NCI-H345 treated with DMSO at 0.1 percent for 48 hours (cell line): ENCODE data around the gene CAMK4.

Experiments used
- DNase-seq: peaks from one replicate; lab custom pipeline; 2025; ENCODE audit not compliant: unreplicated experiment; lab: John Stamatoyannopoulos, UW

The CAMK4 gene

GRCh38 chr5:111422245-111422644 is 198.1 kb downstream of the CAMK4 start:
- DNase-seq: no peak

DNA sequence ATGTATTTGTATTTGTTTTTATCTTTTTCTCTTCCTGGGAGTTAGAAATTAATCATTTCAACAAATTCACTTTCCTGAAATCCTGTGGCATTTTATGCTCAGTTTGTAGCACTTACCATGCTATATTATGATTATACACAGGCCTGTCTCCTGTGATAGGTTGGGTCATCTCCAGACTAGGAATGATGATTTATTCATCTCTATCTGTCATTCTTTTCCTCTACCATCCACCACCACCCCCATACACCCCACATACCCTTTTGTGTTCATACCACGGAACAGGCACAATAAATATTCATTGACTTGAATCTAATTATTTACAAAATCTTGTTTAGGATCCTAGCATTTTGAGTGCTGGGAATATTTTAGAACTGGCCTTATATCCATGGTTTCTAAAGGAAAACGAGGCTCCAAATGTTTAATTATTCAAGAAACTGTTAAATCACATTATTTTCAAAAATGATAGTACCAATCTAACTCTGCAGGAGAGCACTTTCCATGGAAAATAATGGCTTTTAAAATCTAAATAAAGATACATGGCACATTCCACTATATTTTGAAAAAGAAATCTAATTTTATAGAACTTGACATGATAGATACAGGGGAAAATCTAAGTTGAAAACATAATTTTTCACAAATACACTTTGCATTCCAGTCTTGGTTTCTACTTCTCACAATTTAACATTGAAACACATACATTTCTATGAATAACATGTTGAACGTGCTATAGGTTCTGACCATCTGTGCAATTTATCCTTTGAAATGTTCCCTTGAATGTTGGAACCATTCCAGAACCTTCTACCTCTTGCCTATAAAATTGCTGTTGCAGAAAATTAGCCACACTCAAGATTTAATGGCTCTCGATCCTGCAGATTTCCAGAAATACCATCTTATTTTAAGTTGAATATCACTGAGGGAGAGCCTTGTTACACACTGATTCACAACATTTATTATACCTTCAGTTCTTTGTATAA is 198.8 kb downstream of the CAMK4 start:
- DNase-seq: no peak

DNA sequence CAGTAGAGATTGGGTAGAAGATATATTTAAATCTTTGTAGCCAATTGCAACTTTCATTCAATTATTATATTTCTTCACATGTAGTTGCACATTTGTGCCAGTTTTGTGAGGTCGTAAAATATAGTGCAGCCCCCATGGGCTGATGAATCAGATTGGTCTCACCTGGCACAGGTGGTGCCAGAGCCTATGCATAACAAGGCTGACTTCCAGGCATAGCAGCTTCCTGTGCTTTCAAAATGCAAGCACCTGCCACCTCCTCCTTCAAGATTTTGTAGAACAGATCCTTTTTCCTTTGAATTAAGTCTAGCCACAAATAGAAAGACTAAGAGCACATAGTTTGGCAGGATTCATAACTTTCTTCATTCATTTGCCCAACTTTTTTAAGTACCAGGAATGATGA is 201.0 kb downstream of the CAMK4 start:
- DNase-seq: no peak

- no peak for DNase-seq
Observed at GRCh38 chr5:111427762-111428161, 203.6 kb downstream of the CAMK4 start.

DNA sequence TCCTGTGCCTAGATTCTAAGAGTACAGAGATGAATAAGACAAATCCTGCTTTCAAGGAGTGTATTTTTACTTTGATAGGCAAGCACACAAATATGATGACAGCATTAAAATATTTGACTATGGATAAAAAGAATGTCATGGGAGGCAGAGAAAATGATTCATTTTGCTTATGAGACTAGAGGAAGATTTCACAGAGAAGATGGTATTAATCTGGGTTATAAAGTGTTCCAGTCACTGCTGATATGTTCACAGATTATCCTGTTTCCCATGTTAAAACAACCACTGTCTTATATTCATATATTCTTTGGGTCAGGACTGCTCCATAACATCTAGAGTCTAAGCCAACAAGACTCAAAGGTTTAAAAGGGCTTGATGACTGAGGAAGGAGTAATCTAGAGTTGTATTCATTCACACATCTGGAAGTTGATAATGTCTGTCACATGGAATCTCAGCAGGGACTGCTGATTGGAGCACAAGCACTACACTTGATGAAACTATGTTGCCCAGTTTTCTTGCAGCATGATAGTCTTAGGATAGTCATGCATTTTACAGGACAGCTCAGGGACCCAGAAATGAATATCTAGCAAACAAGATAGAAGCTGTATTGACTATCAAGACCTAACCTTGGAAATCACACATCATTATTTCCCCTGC is 208.8 kb downstream of the CAMK4 start:
- no peak for DNase-seq

GRCh38 chr5:111434800-111435199 is 210.6 kb downstream of the CAMK4 start:
- DNase-seq: no peak

DNA sequence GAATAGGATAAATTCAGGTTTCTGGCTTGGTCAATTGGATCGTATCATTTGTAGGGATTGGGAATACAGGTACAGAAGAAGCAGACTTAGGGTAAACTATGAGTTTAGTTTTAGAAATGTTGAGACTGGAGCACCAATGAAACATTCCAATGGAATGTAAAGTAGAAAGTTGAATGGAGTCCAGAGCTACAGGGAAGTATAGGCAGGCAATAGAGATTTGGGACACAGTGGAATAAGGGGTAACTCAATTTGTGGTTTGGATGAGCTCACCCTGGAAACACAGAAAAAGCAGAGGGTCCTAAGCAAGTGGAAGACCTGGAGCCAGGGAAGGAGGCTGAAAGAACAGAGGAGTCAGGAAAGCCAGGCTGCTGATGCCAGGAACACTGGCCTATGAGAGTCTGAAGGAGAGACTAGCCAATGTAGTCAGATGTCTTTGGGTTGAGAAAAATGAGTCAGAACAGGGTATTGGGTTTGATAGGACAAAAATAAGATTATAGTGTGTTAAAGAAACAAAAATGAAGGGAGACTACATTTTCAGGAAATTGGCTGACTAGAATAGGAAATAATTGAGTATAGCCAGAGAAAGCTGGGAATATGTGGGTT is 215.4 kb downstream of the CAMK4 start:
- no peak for DNase-seq

- no peak for DNase-seq
Observed at GRCh38 chr5:111447099-111447498, 222.9 kb downstream of the CAMK4 start.

GRCh38 chr5:111447822-111448221 is 223.6 kb downstream of the CAMK4 start:
- DNase-seq: peak; percentile 20

GRCh38 chr5:111453295-111453694 is 229.1 kb downstream of the CAMK4 start:
- DNase-seq: no peak

GRCh38 chr5:111453747-111454146 is 229.6 kb downstream of the CAMK4 start:
- no peak for DNase-seq

DNA sequence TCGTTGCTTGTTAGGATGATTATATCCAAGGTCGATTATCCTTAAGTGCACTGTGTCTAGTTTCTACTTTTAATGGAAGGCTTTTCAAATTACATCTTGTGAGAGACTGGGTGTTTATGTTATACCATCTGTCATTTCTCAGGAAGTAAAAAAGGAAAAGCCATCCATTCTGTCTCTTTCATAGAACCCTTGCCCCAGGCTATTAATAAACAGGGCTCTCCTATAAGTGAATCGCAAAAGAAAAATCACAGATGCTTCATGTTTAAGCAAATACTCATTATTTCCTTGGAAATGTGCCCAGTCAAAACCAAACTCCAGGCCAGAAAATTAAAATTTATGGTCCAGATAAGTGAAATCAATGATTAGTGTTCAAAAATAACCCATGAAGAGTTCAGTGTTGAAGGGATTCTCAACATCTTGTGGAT is 230.0 kb downstream of the CAMK4 start:
- peak; percentile 19 for DNase-seq

- DNase-seq: no peak
Observed at GRCh38 chr5:111454776-111455175, 230.6 kb downstream of the CAMK4 start.

- DNase-seq: peak; percentile 19
Observed at GRCh38 chr5:111461255-111461671, 237.1 kb downstream of the CAMK4 start.

GRCh38 chr5:111461934-111462333 is 237.8 kb downstream of the CAMK4 start:
- DNase-seq: no peak

DNA sequence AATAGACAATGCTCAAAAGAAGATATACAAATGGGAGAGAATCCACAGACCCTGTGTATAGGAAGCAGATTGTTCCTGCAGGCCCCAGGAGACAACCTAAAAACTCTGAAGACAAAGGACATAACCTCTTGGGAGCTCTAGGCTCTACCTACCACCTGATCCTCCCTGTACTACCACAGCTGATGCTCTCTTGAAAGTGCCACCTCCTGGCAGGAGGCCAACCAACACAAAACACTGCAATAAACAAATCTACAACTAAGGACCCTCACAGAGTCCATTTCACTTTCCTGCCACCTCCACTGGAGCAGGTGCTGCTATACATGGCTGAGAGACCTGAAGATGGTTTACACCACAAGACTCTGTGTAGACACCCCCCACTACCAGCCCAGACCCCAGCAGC is 239.1 kb downstream of the CAMK4 start:
- peak; percentile 81 for DNase-seq

DNA sequence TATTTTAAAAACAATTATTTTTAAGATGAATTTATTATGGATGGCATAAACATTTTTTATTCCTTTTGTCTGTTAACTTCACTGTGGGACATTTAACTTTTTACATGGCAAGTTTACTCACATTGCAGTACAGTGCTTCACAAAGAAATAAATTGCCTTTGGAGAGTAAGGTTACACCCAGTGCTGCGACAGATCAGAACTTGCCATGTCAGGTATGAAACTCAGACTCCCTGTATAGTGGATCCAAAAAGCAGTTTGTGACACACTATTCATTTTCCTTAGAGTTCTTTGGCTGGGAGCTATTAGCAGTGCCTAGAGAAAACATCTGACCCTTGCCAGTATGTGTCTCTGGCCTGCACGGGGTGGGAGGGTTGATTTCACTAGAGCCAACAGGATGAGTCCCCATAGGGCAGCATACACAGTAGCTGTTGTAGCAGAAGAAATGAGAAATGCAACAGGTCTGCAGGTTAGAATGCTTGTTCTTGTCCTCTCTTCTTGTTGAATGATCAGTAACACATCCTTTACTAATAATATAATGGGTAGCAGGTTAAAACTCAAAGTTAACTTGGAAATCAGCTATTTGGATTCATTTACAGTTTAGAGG is 245.2 kb downstream of the CAMK4 start:
- DNase-seq: no peak

DNA sequence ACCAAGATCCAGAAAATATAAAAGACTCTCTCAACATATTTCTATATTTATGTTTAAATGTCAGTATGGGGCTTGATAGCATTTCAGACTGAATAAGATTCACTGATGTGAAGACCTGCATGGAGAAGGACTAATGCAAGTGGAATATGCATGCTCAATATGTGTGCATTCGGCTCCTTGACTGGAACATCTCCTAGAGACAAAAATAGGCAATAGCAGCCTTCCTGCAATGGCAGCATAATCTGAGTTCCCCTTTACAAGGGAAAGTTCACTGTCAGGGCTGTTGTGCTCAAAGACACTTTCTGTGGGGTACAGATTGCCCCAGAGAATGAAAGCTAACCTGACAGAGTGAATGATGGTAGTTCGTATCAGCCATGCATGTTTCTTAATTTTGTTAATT is 245.7 kb downstream of the CAMK4 start:
- DNase-seq: no peak

- DNase-seq: no peak
Observed at GRCh38 chr5:111472096-111472495, 247.9 kb downstream of the CAMK4 start.

GRCh38 chr5:111472579-111472978 is 248.4 kb downstream of the CAMK4 start:
- DNase-seq: no peak

- DNase-seq: no peak
Observed at GRCh38 chr5:111478266-111478665, 254.1 kb downstream of the CAMK4 start.
